GM23248 (cell line): Measurements from ENCODE around the gene KCNK17. TPM values are rescaled to one million over a fixed set of nuclear protein-coding genes. Genes with fewer than 3 reads are reported as not detected.

Experiments
- DNase-seq: peaks from one replicate; pipeline ENCODE4 v3.0.0-alpha.2; 2015
- H2AFZ ChIP-seq: fragments of 200-600 bp; sonication (generic); 2 replicates; pipeline ENCODE4 v1.6.1; 2016; ENCODE audit warnings: antibody characterized with exemption
- H3F3A ChIP-seq: fragments of 200-600 bp; sonication (generic); 2 replicates; pipeline ENCODE4 v1.6.1; 2016; ENCODE audit warnings: mild to moderate bottlenecking, antibody characterized with exemption, mixed run types; ENCODE audit not compliant: insufficient read depth
- H3K27ac ChIP-seq: fragments of 200-600 bp; sonication (generic); 2 replicates; pipeline ENCODE4 v1.5.1; 2016; ENCODE audit warnings: mild to moderate bottlenecking
- H3K27me3 ChIP-seq: fragments of 200-600 bp; sonication (generic); replicated peaks from 2 replicates; pipeline ENCODE4 v1.6.1; 2016; ENCODE audit warnings: mild to moderate bottlenecking; ENCODE audit not compliant: insufficient read depth
- H3K36me3 ChIP-seq: fragments of 200-600 bp; sonication (generic); 2 replicates; pipeline ENCODE4 v1.6.1; 2016; ENCODE audit warnings: low read depth, mild to moderate bottlenecking
- H3K4me1 ChIP-seq: fragments of 200-600 bp; sonication (generic); 2 replicates; pipeline ENCODE4 v1.6.1; 2016; ENCODE audit warnings: mild to moderate bottlenecking; ENCODE audit not compliant: insufficient read depth
- H3K4me2 ChIP-seq: fragments of 200-600 bp; sonication (generic); one replicate; pipeline ENCODE4 v1.6.1; 2016; ENCODE audit warnings: mild to moderate bottlenecking; ENCODE audit not compliant: unreplicated experiment
- H3K4me3 ChIP-seq: fragments of 200-600 bp; sonication (generic); 2 replicates; pipeline ENCODE4 v1.5.1; 2016; ENCODE audit warnings: mild to moderate bottlenecking
- H3K79me2 ChIP-seq: fragments of 200-600 bp; sonication (generic); 2 replicates; pipeline ENCODE4 v1.6.1; 2016; ENCODE audit warnings: mild to moderate bottlenecking; ENCODE audit not compliant: insufficient read depth
- H3K9ac ChIP-seq: fragments of 200-600 bp; sonication (generic); 2 replicates; pipeline ENCODE4 v1.6.1; 2016; ENCODE audit warnings: mild to moderate bottlenecking
- H3K9me2 ChIP-seq: fragments of 200-600 bp; sonication (generic); 2 replicates; pipeline ENCODE4 v1.6.1; 2016; ENCODE audit warnings: mixed run types, mild to moderate bottlenecking, moderate library complexity; ENCODE audit not compliant: insufficient read depth
- H3K9me3 ChIP-seq: fragments of 200-600 bp; sonication (generic); one replicate; pipeline ENCODE4 v1.6.1; 2017; ENCODE audit warnings: low read depth
- H4K20me1 ChIP-seq: fragments of 200-600 bp; sonication (generic); 2 replicates; pipeline ENCODE4 v1.6.0; 2016; ENCODE audit not compliant: insufficient read depth
- EZH2 ChIP-seq: fragments of 200-600 bp; sonication (generic); IDR thresholded peaks from 2 replicates; pipeline ENCODE4 v1.6.1; 2018; ENCODE audit warnings: antibody characterized with exemption, mild to moderate bottlenecking; ENCODE audit not compliant: insufficient read depth, poor library complexity, severe bottlenecking
- EZH2phosphoT487 ChIP-seq: fragments of 200-600 bp; sonication (generic); IDR thresholded peaks from 2 replicates; pipeline ENCODE4 v1.6.1; 2018; ENCODE audit warnings: antibody characterized with exemption, moderate library complexity, mild to moderate bottlenecking, low read depth; ENCODE audit not compliant: insufficient read depth
- WGBS, 2 experiments: methylation state at CpG; one replicate each; pipeline ENCODE4 v1.1.6; 2015 to 2017; ENCODE audit warnings: low lambda C conversion rate in 2 of 2, low coverage in 1 of 2; ENCODE audit errors: missing lambda C conversion rate in 2 of 2; 5-methylcytosine and 5-hydroxymethylcytosine counted together
- in situ Hi-C: fragments of 300-500 bp; cut with MboI; formaldehyde crosslinking; loops from 2 replicates; pipeline ENCODE4 v1.15.0; 2020
- polyA plus RNA-seq: library from polyadenylated mRNA; unstranded; fragments of >200 nt; fragmentation: Nextera tagmentation; extraction: Ambion mirVana; gene quantifications from 2 replicates; pipeline ENCODE4 v1.2.1, GENCODE V29; 2016
- total RNA-seq: library from RNA; depleted of rRNA; stranded (reverse); fragments of >200 nt; shearing (Covaris generic); gene quantifications from 2 replicates; pipeline ENCODE4 v1.2.3, GENCODE V29; 2014

Gene KCNK17
- total and polyA plus RNA-seq, 2 experiments from 2014 or later, result not detected

GRCh38 chr6:39269961-39270360, 44.3 kb downstream of the KCNK17 start:
- Histone ChIP-seq H3K36me3 (no peaks in the 10 kb centered on the region), H3K4me2 (no peak overlapping the region), H3K9me3 (no peaks in the 10 kb centered on the region), H3K4me1 (no peaks in the 10 kb centered on the region), H2AFZ (no peak overlapping the region), H3K27me3 (peaks cover 6% of the 10 kb centered on the region; the same call in 1 of the 2 replicates), H3K27ac (no peak overlapping the region), H3F3A (no peaks in the 10 kb centered on the region), H3K4me3 (no peak overlapping the region), H3K9me2 (no peaks in the 10 kb centered on the region), H4K20me1 (no peaks in the 10 kb centered on the region), H3K9ac (no peak overlapping the region), H3K79me2 (no peaks in the 10 kb centered on the region)
- no peak for DNase-seq
- WGBS, 2 experiments, result 29 to 33% methylated on average over 1 of the region's 1 CpG
- TF ChIP-seq EZH2phosphoT487 (no peak), EZH2 (no peak)
- in situ Hi-C loops, result no loop called here

- TF ChIP-seq EZH2phosphoT487 (no peak), EZH2 (no peak)
- in situ Hi-C loops, result no loop called here
- Histone ChIP-seq H3K27ac (no peak overlapping the region), H2AFZ (no peak overlapping the region), H3K4me3 (no peak overlapping the region), H3K79me2 (no peaks in the 10 kb centered on the region), H4K20me1 (no peaks in the 10 kb centered on the region), H3K4me2 (no peak overlapping the region), H3K27me3 (peaks cover 2% of the 10 kb centered on the region; the same call in 1 of the 2 replicates), H3K9ac (no peak overlapping the region), H3F3A (no peaks in the 10 kb centered on the region), H3K9me3 (no peaks in the 10 kb centered on the region), H3K4me1 (no peaks in the 10 kb centered on the region), H3K36me3 (no peaks in the 10 kb centered on the region), H3K9me2 (no peaks in the 10 kb centered on the region)
- DNase-seq, result no peak
- 75 to 82% methylated on average over 3 of the region's 3 CpGs for WGBS, 2 experiments
Observed at GRCh38 chr6:39268721-39269120, 45.5 kb downstream of the KCNK17 start.

- H3K27ac ChIP-seq, result no peak overlapping the region
- no peak overlapping the region for H3K4me2 ChIP-seq
- in situ Hi-C loops, result no loop called here
- H3F3A ChIP-seq, result no peaks in the 10 kb centered on the region
- H3K9me2 ChIP-seq, result no peaks in the 10 kb centered on the region
- no peak overlapping the region for H3K9ac ChIP-seq
- DNase-seq, result no peak
- H4K20me1 ChIP-seq, result no peaks in the 10 kb centered on the region
- no peaks in the 10 kb centered on the region for H3K79me2 ChIP-seq
- no peak overlapping the region for H2AFZ ChIP-seq
- H3K4me1 ChIP-seq, result no peaks in the 10 kb centered on the region
- H3K27me3 ChIP-seq, result no peaks in the 10 kb centered on the region; the same call in 1 of the 2 replicates
- TF ChIP-seq EZH2phosphoT487 (no peak), EZH2 (no peak)
- no peak overlapping the region for H3K4me3 ChIP-seq
- H3K36me3 ChIP-seq, result no peaks in the 10 kb centered on the region
- WGBS, 2 experiments, result 41 to 49% methylated on average over 7 of the region's 7 CpGs
- no peaks in the 10 kb centered on the region for H3K9me3 ChIP-seq
Observed at GRCh38 chr6:39268171-39268570, 46.0 kb downstream of the KCNK17 start.

GRCh38 chr6:39266782-39267355, 47.4 kb downstream of the KCNK17 start:
- no peak for DNase-seq
- H3K9me3 ChIP-seq, result no peaks in the 10 kb centered on the region
- in situ Hi-C loops, result no loop called here

More at GRCh38 chr6:39266782-39267355, 47.4 kb downstream of the KCNK17 start:
- TF ChIP-seq EZH2, result no peak
- no peak for TF ChIP-seq EZH2phosphoT487
- Histone ChIP-seq H3K4me2 (no peak overlapping the region), H3K27me3 (no peaks in the 10 kb centered on the region; the same call in 1 of the 2 replicates), H3K9ac (no peak overlapping the region), H3K79me2 (no peaks in the 10 kb centered on the region), H4K20me1 (no peaks in the 10 kb centered on the region), H2AFZ (no peak overlapping the region), H3K4me3 (no peak overlapping the region), H3F3A (no peaks in the 10 kb centered on the region), H3K36me3 (no peaks in the 10 kb centered on the region), H3K4me1 (no peaks in the 10 kb centered on the region), H3K27ac (no peak overlapping the region), H3K9me2 (no peaks in the 10 kb centered on the region)
- WGBS, 2 experiments, result 51% methylated on average over 5 of the region's 5 CpGs
